ENCODE measurements around the gene STOM. TPM values are rescaled to one million over a fixed set of nuclear protein-coding genes. Genes with fewer than 3 reads are reported as not detected.

The STOM gene
- total and polyA plus RNA-seq, 2 of the 8 experiments (the other 6 are each of a cell fraction or from before 2014, with no cell fraction given) = 25.2 to 60.4 TPM

- no peak for TF ChIP-seq E2F6 (IDR thresholded peaks at IDR 0.05)
- no peak for TF ChIP-seq MAFK (IDR thresholded peaks at IDR 0.05; ENCODE audit: low read depth, low read length)
- TF ChIP-seq CTBP2 (IDR thresholded peaks at IDR 0.05; ENCODE audit: borderline replicate concordance, insufficient read depth, insufficient read length, low read length) = no peak
- no peak for TF ChIP-seq EGR1 (IDR thresholded peaks at IDR 0.05; ENCODE audit: borderline replicate concordance, low read depth, low read length)
- no peak for TF ChIP-seq CTCF (IDR thresholded peaks at IDR 0.05; ENCODE audit: control extremely low read depth in 1 of 3, insufficient read depth in 1 of 3, low read depth in 1 of 3, low read length in 3 of 3)
These were observed 59.5 kb downstream of the STOM start (continued) for GRCh38 chr9:121310571-121310970.
